WTC11 (cell line): ENCODE data around the gene TMEM50B. TPM values are rescaled to one million over a fixed set of nuclear protein-coding genes. Genes with fewer than 3 reads are reported as not detected.

Experiments
- ATAC-seq: fragments of 200-7000 bp; cut with Tn5 transposase; 2 replicates; pipeline ENCODE4 v1.10.0; 2021; ENCODE audit warnings: mild to moderate bottlenecking, moderate library complexity
- CTCF ChIA-PET: fragments of 300-600 bp; sonication (Branson Sonifier 250); formaldehyde crosslinking; loops from one replicate; lab custom pipeline; 2021; ENCODE audit warnings: antibody characterized with exemption; lab: Charles Lee
- POLR2A ChIA-PET: fragments of 350-600 bp; sonication (Branson Sonifier 250); formaldehyde crosslinking; loops from one replicate; lab custom pipeline; 2021; ENCODE audit warnings: antibody characterized with exemption; lab: Charles Lee
- DNase-seq: peaks from one replicate; pipeline ENCODE4 v3.0.0; 2021; ENCODE audit warnings: low spot score
- H3K27ac Mint-ChIP-seq: 2 replicates; pipeline ENCODE4 v1.8.0; 2021; ENCODE audit warnings: mixed read lengths
- H3K27me3 Mint-ChIP-seq: 2 replicates; pipeline ENCODE4 v1.8.0; 2021; ENCODE audit warnings: low read depth, mild to moderate bottlenecking, moderate library complexity, mixed read lengths
- H3K36me3 Mint-ChIP-seq: 2 replicates; pipeline ENCODE4 v1.8.0; 2021; ENCODE audit warnings: mixed read lengths
- H3K4me1 Mint-ChIP-seq: 2 replicates; pipeline ENCODE4 v1.8.0; 2022; ENCODE audit warnings: mixed read lengths
- H3K4me3 Mint-ChIP-seq: 2 replicates; pipeline ENCODE4 v1.8.0; 2021; ENCODE audit warnings: mild to moderate bottlenecking, moderate library complexity, mixed read lengths
- H3K9me3 Mint-ChIP-seq: 2 replicates; pipeline ENCODE4 v1.8.0; 2021; ENCODE audit warnings: mixed read lengths
- ATF1 ChIP-seq: sonication (generic); formaldehyde crosslinking; IDR thresholded peaks from 2 replicates; pipeline ENCODE4 v1.8.1; 2023; ENCODE audit warnings: mild to moderate bottlenecking, moderate library complexity, missing genetic modification reagents
- ATF2 ChIP-seq: sonication (generic); formaldehyde crosslinking; IDR thresholded peaks from 2 replicates; pipeline ENCODE4 v1.8.1; 2022; ENCODE audit warnings: low read depth, missing genetic modification reagents, borderline replicate concordance
- ATF6 ChIP-seq: sonication (generic); formaldehyde crosslinking; IDR thresholded peaks from 2 replicates; pipeline ENCODE4 v1.8.1; 2023; ENCODE audit warnings: mild to moderate bottlenecking, missing genetic modification reagents
- CREB1 ChIP-seq: sonication (generic); formaldehyde crosslinking; IDR thresholded peaks from 2 replicates; pipeline ENCODE4 v1.8.0; 2023; ENCODE audit warnings: mild to moderate bottlenecking, missing genetic modification reagents
- EMX1 ChIP-seq: fragments of 250-450 bp; sonication (Bioruptor Pico); IDR thresholded peaks from 2 replicates; pipeline ENCODE4 v1.8.0; 2021; ENCODE audit warnings: mild to moderate bottlenecking
- ETV6 ChIP-seq: sonication (generic); formaldehyde crosslinking; IDR thresholded peaks from 2 replicates; pipeline ENCODE4 v1.8.1; 2022; ENCODE audit warnings: mild to moderate bottlenecking, missing genetic modification reagents
- HMGXB4 ChIP-seq: sonication (generic); formaldehyde crosslinking; IDR thresholded peaks from 2 replicates; pipeline ENCODE4 v1.8.1; 2023; ENCODE audit warnings: mild to moderate bottlenecking, moderate library complexity, missing genetic modification reagents
- JUN ChIP-seq: sonication (generic); formaldehyde crosslinking; IDR thresholded peaks from 2 replicates; pipeline ENCODE4 v1.8.0; 2023; ENCODE audit warnings: mild to moderate bottlenecking, missing genetic modification reagents
- KAT7 ChIP-seq: sonication (generic); formaldehyde crosslinking; IDR thresholded peaks from 2 replicates; pipeline ENCODE4 v1.8.1; 2023; ENCODE audit warnings: missing genetic modification reagents, mild to moderate bottlenecking, borderline replicate concordance
- MYBL2 ChIP-seq: sonication (generic); formaldehyde crosslinking; IDR thresholded peaks from 2 replicates; pipeline ENCODE4 v1.8.1; 2023; ENCODE audit warnings: mild to moderate bottlenecking, moderate library complexity, missing genetic modification reagents
- OVOL2 ChIP-seq: fragments of 250-450 bp; sonication (Bioruptor Pico); IDR thresholded peaks from 2 replicates; pipeline ENCODE4 v1.9.0; 2021; ENCODE audit warnings: mild to moderate bottlenecking, borderline replicate concordance
- PREB ChIP-seq: sonication (generic); formaldehyde crosslinking; IDR thresholded peaks from 2 replicates; pipeline ENCODE4 v1.8.1; 2022; ENCODE audit warnings: mild to moderate bottlenecking, missing genetic modification reagents, moderate library complexity, borderline replicate concordance
- RELA ChIP-seq: sonication (generic); formaldehyde crosslinking; IDR thresholded peaks from 2 replicates; pipeline ENCODE4 v1.8.1; 2022; ENCODE audit warnings: missing genetic modification reagents, mild to moderate bottlenecking, borderline replicate concordance
- TEAD4 ChIP-seq: sonication (generic); formaldehyde crosslinking; IDR thresholded peaks from 2 replicates; pipeline ENCODE4 v1.8.0; 2022; ENCODE audit warnings: mild to moderate bottlenecking, missing genetic modification reagents
- USF1 ChIP-seq: sonication (generic); formaldehyde crosslinking; IDR thresholded peaks from 2 replicates; pipeline ENCODE4 v1.8.0; 2022; ENCODE audit warnings: mild to moderate bottlenecking, missing genetic modification reagents
- ZBTB21 ChIP-seq: sonication (generic); formaldehyde crosslinking; IDR thresholded peaks from 2 replicates; pipeline ENCODE4 v1.8.1; 2023; ENCODE audit warnings: mild to moderate bottlenecking, missing genetic modification reagents, borderline replicate concordance
- ZNF121 ChIP-seq: sonication (generic); formaldehyde crosslinking; IDR thresholded peaks from 2 replicates; pipeline ENCODE4 v1.8.0; 2023; ENCODE audit warnings: missing genetic modification reagents
- ZNF232 ChIP-seq: sonication (generic); formaldehyde crosslinking; IDR thresholded peaks from 2 replicates; pipeline ENCODE4 v1.8.0; 2022; ENCODE audit warnings: mild to moderate bottlenecking, missing genetic modification reagents
- ZNF532 ChIP-seq: fragments of 250-450 bp; sonication (Bioruptor Pico); IDR thresholded peaks from 2 replicates; pipeline ENCODE4 v1.9.0; 2021; ENCODE audit warnings: mild to moderate bottlenecking, borderline replicate concordance
- ZSCAN18 ChIP-seq: fragments of 250-450 bp; sonication (Bioruptor Pico); IDR thresholded peaks from 2 replicates; pipeline ENCODE4 v2.1.2; 2022; ENCODE audit warnings: mild to moderate bottlenecking, moderate library complexity
- total RNA-seq: library from RNA; stranded (reverse); gene quantifications from 3 replicates; pipeline ENCODE4 v1.2.3, GENCODE V29; 2021

The TMEM50B gene
- total RNA-seq, 1 experiment from 2014 or later = 25.4 TPM

GRCh38 chr21:33505833-33506232 is 26.1 kb upstream of the TMEM50B start:
- Mint-ChIP-seq H3K9me3 (peaks cover 11% of the 10 kb centered on the region), H3K27ac (no peak overlapping the region), H3K36me3 (peaks cover 78% of the 10 kb centered on the region), H3K4me1 (no peaks in the 10 kb centered on the region)
- ChIA-PET POLR2A (no interaction called here), CTCF (no interaction called here)
- no peak for DNase-seq
- TF ChIP-seq CREB1 (CRISPR knock-in tag) (no peak), ETV6 (CRISPR knock-in tag) (no peak), ATF1 (CRISPR knock-in tag) (no peak), EMX1 (CRISPR knock-in tag) (no peak), ATF6 (no peak), RELA (CRISPR knock-in tag) (no peak), ZNF121 (CRISPR knock-in tag) (no peak), MYBL2 (CRISPR knock-in tag) (no peak), ZNF532 (CRISPR knock-in tag) (no peak), ZBTB21 (no peak), PREB (CRISPR knock-in tag) (no peak), USF1 (no peak), KAT7 (CRISPR knock-in tag) (no peak), HMGXB4 (CRISPR knock-in tag) (no peak), OVOL2 (CRISPR knock-in tag) (no peak), ZNF232 (CRISPR knock-in tag) (no peak)
- TF ChIP-seq, all 79 proteins: peak for 0
- ATAC-seq = no peak
- H3K4me3 Mint-ChIP-seq = no peak overlapping the region
- no peaks in the 10 kb centered on the region for H3K27me3 Mint-ChIP-seq

- H3K4me1 Mint-ChIP-seq = peaks cover 20% of the 10 kb centered on the region
- H3K27ac Mint-ChIP-seq = peak overlapping the region; percentile 12; the same call in 1 of the 2 replicates
- ChIA-PET CTCF (interaction anchor here (0.9 to 1.1 kb wide), 2 partner anchors 16 to 110 kb away, joined by 3 read pairs; no protein-coding TSS in a partner anchor), POLR2A (interaction anchor here (1.0 kb wide), 1 partner anchor 17 kb away, joined by 3 read pairs; the partner anchor contains the start of gene TMEM50B)
- no peaks in the 10 kb centered on the region for H3K9me3 Mint-ChIP-seq
- peaks cover 3% of the 10 kb centered on the region; the same call in 1 of the 2 replicates for H3K27me3 Mint-ChIP-seq
- no peak overlapping the region for H3K4me3 Mint-ChIP-seq
- H3K36me3 Mint-ChIP-seq = no peaks in the 10 kb centered on the region
- DNase-seq = no peak
- ATAC-seq = peak; percentile 48
- no peak for TF ChIP-seq TEAD4 (CRISPR knock-in tag)
- TF ChIP-seq ZSCAN18 = no peak
- no peak for TF ChIP-seq JUN
- no peak for TF ChIP-seq RELA (CRISPR knock-in tag)
- TF ChIP-seq EMX1 (CRISPR knock-in tag) = no peak
- TF ChIP-seq ATF2 = no peak
These were observed 16.6 kb upstream of the TMEM50B start for GRCh38 chr21:33496345-33496744.
